ENCODE results near the gene TUFT1.

- TF ChIP-seq CTCF (IDR thresholded peaks at IDR 0.05) (no peak), POLR2A (IDR thresholded peaks at IDR 0.05) (no peak), EP300 (IDR thresholded peaks at IDR 0.05) (no peak)
Observed at GRCh38 chr1:151512801-151513625, 27.1 kb upstream of the TUFT1 start.

All from tibial nerve (tissue), 4 donors.